ENCODE measurements around the gene URI1.

DNA sequence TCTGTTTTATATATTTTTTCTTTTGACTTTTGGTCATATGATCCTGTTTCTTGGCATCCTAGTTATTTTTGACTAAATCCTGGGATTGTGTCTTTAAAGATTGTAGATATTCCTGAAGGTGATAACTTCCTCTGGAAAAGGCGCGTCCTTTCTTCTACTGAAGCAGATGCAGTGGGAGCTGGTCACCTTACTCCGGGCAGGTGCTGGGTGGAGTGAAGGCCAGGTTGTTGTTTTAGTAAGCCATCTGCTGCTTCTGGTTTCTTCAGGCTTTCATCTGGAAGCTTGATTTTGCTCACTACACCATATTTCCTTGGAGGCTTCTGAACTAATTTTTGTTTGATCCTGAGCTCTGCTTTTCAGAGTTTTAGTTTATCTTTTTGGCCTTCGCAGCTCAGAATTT, 21.5 kb downstream of the URI1 start:
- TF ChIP-seq TARDBP (IDR thresholded peaks at IDR 0.05) (no peak), SUZ12 (IDR thresholded peaks at IDR 0.05) (no peak), BHLHE40 (IDR thresholded peaks at IDR 0.05; ENCODE audit: borderline replicate concordance) (no peak), FOXK2 (IDR thresholded peaks at IDR 0.05) (no peak), FOXA1 (IDR thresholded peaks at IDR 0.05) (no peak), LEF1 (IDR thresholded peaks at IDR 0.05; ENCODE audit: borderline replicate concordance) (no peak), FOXM1 (IDR thresholded peaks at IDR 0.05; ENCODE audit: borderline replicate concordance) (no peak), SP1 (IDR thresholded peaks at IDR 0.05) (no peak), HDGF (IDR thresholded peaks at IDR 0.05; ENCODE audit: borderline replicate concordance) (no peak), L3MBTL2 (conservative IDR thresholded peaks at IDR 0.05) (no peak), ELF4 (IDR thresholded peaks at IDR 0.05) (no peak)

Measured in HEK293T (cell line).